Measurements from ENCODE around the gene SLC6A2.

SLC6A2 gene

DNA sequence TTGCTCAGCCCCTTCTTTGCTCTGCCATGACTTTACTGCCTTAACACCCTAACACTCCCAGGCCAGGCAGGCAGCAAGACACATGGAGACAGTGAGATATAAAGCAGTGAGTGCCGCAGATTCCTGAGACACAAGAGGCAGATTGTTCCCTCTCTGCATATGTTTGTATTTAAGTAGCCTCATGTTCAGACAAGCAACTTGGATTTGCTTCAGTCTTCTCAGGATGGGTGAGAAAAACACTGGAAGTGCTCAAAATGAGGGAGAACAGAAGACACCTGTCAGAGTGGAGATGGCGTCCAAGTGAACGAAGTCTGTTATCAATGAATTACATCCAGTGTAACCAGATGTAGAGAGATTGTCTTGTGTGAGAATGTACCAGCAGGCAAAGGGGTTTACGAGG is 90.3 kb downstream of the SLC6A2 start:
- TF ChIP-seq, protein P1, sequence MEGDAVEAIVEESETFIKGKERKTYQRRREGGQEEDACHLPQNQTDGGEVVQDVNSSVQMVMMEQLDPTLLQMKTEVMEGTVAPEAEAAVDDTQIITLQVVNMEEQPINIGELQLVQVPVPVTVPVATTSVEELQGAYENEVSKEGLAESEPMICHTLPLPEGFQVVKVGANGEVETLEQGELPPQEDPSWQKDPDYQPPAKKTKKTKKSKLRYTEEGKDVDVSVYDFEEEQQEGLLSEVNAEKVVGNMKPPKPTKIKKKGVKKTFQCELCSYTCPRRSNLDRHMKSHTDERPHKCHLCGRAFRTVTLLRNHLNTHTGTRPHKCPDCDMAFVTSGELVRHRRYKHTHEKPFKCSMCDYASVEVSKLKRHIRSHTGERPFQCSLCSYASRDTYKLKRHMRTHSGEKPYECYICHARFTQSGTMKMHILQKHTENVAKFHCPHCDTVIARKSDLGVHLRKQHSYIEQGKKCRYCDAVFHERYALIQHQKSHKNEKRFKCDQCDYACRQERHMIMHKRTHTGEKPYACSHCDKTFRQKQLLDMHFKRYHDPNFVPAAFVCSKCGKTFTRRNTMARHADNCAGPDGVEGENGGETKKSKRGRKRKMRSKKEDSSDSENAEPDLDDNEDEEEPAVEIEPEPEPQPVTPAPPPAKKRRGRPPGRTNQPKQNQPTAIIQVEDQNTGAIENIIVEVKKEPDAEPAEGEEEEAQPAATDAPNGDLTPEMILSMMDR (IDR thresholded peaks at IDR 0.05) = no peak

DNA sequence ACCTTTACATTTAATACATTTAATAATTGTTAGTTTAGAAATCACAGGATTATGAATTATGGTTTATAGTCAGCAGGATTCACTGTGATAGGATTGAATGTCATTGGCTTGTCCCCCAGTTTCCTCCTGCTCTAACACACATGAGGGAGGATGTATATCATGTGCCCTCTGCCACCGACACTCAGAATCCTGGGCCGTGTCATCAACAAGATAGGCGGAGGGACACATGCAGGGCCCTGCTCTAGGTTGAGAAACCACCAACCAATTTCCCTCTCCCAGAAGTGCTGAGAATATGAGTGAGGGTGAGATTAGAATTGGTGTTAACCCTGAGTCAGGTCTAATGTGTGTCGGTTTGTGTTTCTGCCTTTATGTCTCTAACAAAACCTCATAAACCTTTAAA is 92.0 kb downstream of the SLC6A2 start:
- TF ChIP-seq, protein P1 (IDR thresholded peaks at IDR 0.05) = no peak
